Thoracic aorta (tissue), 2 donors: Measurements from ENCODE around the gene TOR1B. TPM values are rescaled to one million over a fixed set of nuclear protein-coding genes. Genes with fewer than 3 reads are reported as not detected.
"Not testable (repeated sequence)": the region's sequence is repeated elsewhere in the genome, so short reads cannot be mapped to it uniquely, and the experiment has no call there.

Experiments used
- ATAC-seq: fragments of 150-250 bp; one replicate; pipeline ENCODE4 v1.8.0; 2017; ENCODE audit warnings: low read depth; ENCODE audit not compliant: insufficient number of reproducible peaks, low FRiP score
- DNase-seq: peaks from one replicate; pipeline ENCODE4 v3.0.0-alpha.2; 2020; ENCODE audit warnings: low spot score
- H3K27ac ChIP-seq, 2 donors: fragments of 200-600 bp; sonication (generic); 1 replicate in 1 of 2; 2 replicates in 1 of 2; pipeline ENCODE4 v1.5.1; 2016; ENCODE audit warnings: mild to moderate bottlenecking in 2 of 2, moderate library complexity in 2 of 2
- H3K27me3 ChIP-seq: fragments of 200-600 bp; sonication (generic); replicated peaks from 2 replicates; pipeline ENCODE4 v1.6.0; 2016; ENCODE audit warnings: mild to moderate bottlenecking; ENCODE audit not compliant: insufficient read depth
- H3K36me3 ChIP-seq: fragments of 200-600 bp; sonication (generic); one replicate; pipeline ENCODE4 v1.5.1; 2016
- H3K4me1 ChIP-seq, 2 donors: fragments of 200-600 bp; sonication (generic); 1 replicate in 1 of 2; 2 replicates in 1 of 2; pipeline versions ENCODE4 v1.5.1 to v1.6.0; 2016; ENCODE audit warnings: low read depth in 2 of 2, mild to moderate bottlenecking in 1 of 2; ENCODE audit not compliant: control insufficient read depth in 1 of 2
- H3K4me3 ChIP-seq: fragments of 200-600 bp; sonication (generic); 2 replicates; pipeline ENCODE4 v1.5.1; 2016; ENCODE audit warnings: mild to moderate bottlenecking
- H3K9me3 ChIP-seq: fragments of 200-600 bp; sonication (generic); 2 replicates; pipeline ENCODE4 v1.5.1; 2016
- CTCF ChIP-seq: fragments of 200-600 bp; sonication (generic); IDR thresholded peaks from one replicate; pipeline ENCODE4 v1.5.1; 2019; ENCODE audit warnings: antibody characterized with exemption
- total RNA-seq, 2 donors: library from RNA; depleted of rRNA; stranded (reverse); fragments of >200 nt; gene quantifications; one replicate each; pipeline versions ENCODE4 v1.1.0 to v1.2.3, GENCODE V29; 2016

The TOR1B gene
- total RNA-seq, 2 donors from 2014 or later, result 28.4 to 33.4 TPM

GRCh38 chr9:129794549-129794948 is 8.4 kb upstream of the TOR1B start:
- Histone ChIP-seq H3K27me3 (peaks cover 5% of the 10 kb centered on the region), H3K9me3 (no peaks in the 10 kb centered on the region), H3K36me3 (no peaks in the 10 kb centered on the region), H3K4me1 (no peaks in the 10 kb centered on the region), H3K4me3 (no peak overlapping the region), H3K27ac (no peak overlapping the region)
- no peak for TF ChIP-seq CTCF
- ATAC-seq, result no peak
- no peak for DNase-seq

GRCh38 chr9:129796029-129796428 is 7.0 kb upstream of the TOR1B start:
- not testable (repeated sequence) for H3K27ac ChIP-seq, H3K9me3 ChIP-seq, H3K4me3 ChIP-seq, H3K27me3 ChIP-seq, ATAC-seq, DNase-seq, H3K36me3 ChIP-seq, H3K4me1 ChIP-seq

GRCh38 chr9:129798973-129799372 is 4.0 kb upstream of the TOR1B start:
- DNase-seq (no peak), ATAC-seq (no peak)
- Histone ChIP-seq H3K36me3 (no peaks in the 10 kb centered on the region), H3K4me3 (no peak overlapping the region), H3K4me1 (peaks cover 3 to 5% of the 10 kb centered on the region in 2 donors), H3K9me3 (no peaks in the 10 kb centered on the region), H3K27me3 (no peaks in the 10 kb centered on the region), H3K27ac (no peak overlapping the region)
- no peak for TF ChIP-seq CTCF

- DNase-seq (no peak), ATAC-seq (no peak)
- no peaks in the 10 kb centered on the region for H3K27me3 ChIP-seq
- no peaks in the 10 kb centered on the region for H3K36me3 ChIP-seq
- no peak overlapping the region for H3K27ac ChIP-seq
- peaks cover 7 to 11% of the 10 kb centered on the region in 2 donors for H3K4me1 ChIP-seq
- no peak overlapping the region for H3K4me3 ChIP-seq
- no peaks in the 10 kb centered on the region for H3K9me3 ChIP-seq
- no peak for TF ChIP-seq CTCF
Measured at GRCh38 chr9:129801504-129801903, 1.5 kb upstream of the TOR1B start.

GRCh38 chr9:129803676-129804060 is 684 bp downstream of the TOR1B start:
- H3K4me1 ChIP-seq, result peaks cover 7 to 11% of the 10 kb centered on the region in 2 donors
- ATAC-seq, result no peak
- no peak for TF ChIP-seq CTCF
- H3K36me3 ChIP-seq, result no peaks in the 10 kb centered on the region
- no peaks in the 10 kb centered on the region for H3K27me3 ChIP-seq
- H3K27ac ChIP-seq, result peak overlapping the region; percentile 73 to 75
- DNase-seq, result no peak
- no peaks in the 10 kb centered on the region for H3K9me3 ChIP-seq
- H3K4me3 ChIP-seq, result peak overlapping the region; percentile 89

GRCh38 chr9:129806061-129806460 is 3.1 kb downstream of the TOR1B start:
- peaks cover 7 to 11% of the 10 kb centered on the region in 2 donors for H3K4me1 ChIP-seq
- ATAC-seq (no peak), DNase-seq (no peak)
- H3K36me3 ChIP-seq, result peaks cover 11% of the 10 kb centered on the region
- H3K27ac ChIP-seq, result no peak overlapping the region
- no peak for TF ChIP-seq CTCF
- no peaks in the 10 kb centered on the region for H3K27me3 ChIP-seq
- no peaks in the 10 kb centered on the region for H3K9me3 ChIP-seq
- no peak overlapping the region for H3K4me3 ChIP-seq
